Peyer's patch (tissue), 4 donors: Measurements from ENCODE around the gene RTN4.

ENCODE experiments used
- CTCF ChIP-seq, 6 experiments: fragments of 450-650 bp in 4 of 6; fragments of 200-600 bp in 2 of 6; sonication (generic) in 1 of 6; IDR thresholded peaks; one replicate each; pipeline ENCODE4 v1.5.1; 2017 to 2019; ENCODE audit warnings: antibody characterized with exemption in 6 of 6, mild to moderate bottlenecking in 3 of 6, moderate library complexity in 1 of 6
- POLR2A ChIP-seq, 2 donors: fragments of 450-650 bp; IDR thresholded peaks; one replicate each; pipeline ENCODE4 v1.5.1; 2017; ENCODE audit warnings: antibody characterized with exemption in 2 of 2, mild to moderate bottlenecking in 2 of 2, moderate library complexity in 2 of 2

- TF ChIP-seq CTCF (IDR thresholded peaks at IDR 0.05): no peak
- TF ChIP-seq POLR2A (IDR thresholded peaks at IDR 0.05): no peak
Measured at GRCh38 chr2:55025627-55026026, 24.6 kb downstream of the RTN4 start.
